Parathyroid adenoma (tissue), 2 donors: ENCODE results near the gene TBC1D22B.

Experiments used
- H2AFZ ChIP-seq: fragments of 300-600 bp; sonication (generic); one replicate; pipeline ENCODE4 v1.7.0; 2017; ENCODE audit warnings: antibody characterized with exemption, mild to moderate bottlenecking
- H3K27ac ChIP-seq: fragments of 300-600 bp; sonication (generic); one replicate; pipeline ENCODE4 v1.7.0; 2017
- H3K27me3 ChIP-seq: fragments of 300-600 bp; sonication (generic); one replicate; pipeline ENCODE4 v1.7.0; 2017; ENCODE audit warnings: low read length; ENCODE audit not compliant: control insufficient read depth, insufficient read depth
- H3K36me3 ChIP-seq: fragments of 300-600 bp; sonication (generic); one replicate; pipeline ENCODE4 v1.7.0; 2017; ENCODE audit warnings: low read length; ENCODE audit not compliant: control insufficient read depth, insufficient read depth
- H3K4me1 ChIP-seq: fragments of 300-600 bp; sonication (generic); one replicate; pipeline ENCODE4 v1.7.0; 2017; ENCODE audit warnings: control low read depth
- H3K4me2 ChIP-seq: fragments of 300-600 bp; sonication (generic); one replicate; pipeline ENCODE4 v1.7.0; 2017; ENCODE audit warnings: low read length
- H3K4me3 ChIP-seq: fragments of 300-600 bp; sonication (generic); one replicate; pipeline ENCODE4 v1.7.0; 2017; ENCODE audit warnings: low read depth, low read length
- H3K79me2 ChIP-seq: fragments of 300-600 bp; sonication (generic); one replicate; pipeline ENCODE4 v1.7.0; 2017; ENCODE audit warnings: control low read depth
- H3K9ac ChIP-seq: fragments of 300-600 bp; sonication (generic); one replicate; pipeline ENCODE4 v1.7.0; 2017; ENCODE audit warnings: mild to moderate bottlenecking
- H3K9me3 ChIP-seq: fragments of 300-600 bp; sonication (generic); one replicate; pipeline ENCODE4 v1.7.0; 2017; ENCODE audit warnings: low read length; ENCODE audit not compliant: control insufficient read depth
- TF ChIP-seq, protein P1 (sequence below): fragments of 300-600 bp; sonication (generic); IDR thresholded peaks from one replicate; pipeline ENCODE4 v1.7.0; 2017; ENCODE audit warnings: antibody characterized with exemption, mild to moderate bottlenecking
- donor health status: primary hyperparathyroidism.

TBC1D22B gene

DNA sequence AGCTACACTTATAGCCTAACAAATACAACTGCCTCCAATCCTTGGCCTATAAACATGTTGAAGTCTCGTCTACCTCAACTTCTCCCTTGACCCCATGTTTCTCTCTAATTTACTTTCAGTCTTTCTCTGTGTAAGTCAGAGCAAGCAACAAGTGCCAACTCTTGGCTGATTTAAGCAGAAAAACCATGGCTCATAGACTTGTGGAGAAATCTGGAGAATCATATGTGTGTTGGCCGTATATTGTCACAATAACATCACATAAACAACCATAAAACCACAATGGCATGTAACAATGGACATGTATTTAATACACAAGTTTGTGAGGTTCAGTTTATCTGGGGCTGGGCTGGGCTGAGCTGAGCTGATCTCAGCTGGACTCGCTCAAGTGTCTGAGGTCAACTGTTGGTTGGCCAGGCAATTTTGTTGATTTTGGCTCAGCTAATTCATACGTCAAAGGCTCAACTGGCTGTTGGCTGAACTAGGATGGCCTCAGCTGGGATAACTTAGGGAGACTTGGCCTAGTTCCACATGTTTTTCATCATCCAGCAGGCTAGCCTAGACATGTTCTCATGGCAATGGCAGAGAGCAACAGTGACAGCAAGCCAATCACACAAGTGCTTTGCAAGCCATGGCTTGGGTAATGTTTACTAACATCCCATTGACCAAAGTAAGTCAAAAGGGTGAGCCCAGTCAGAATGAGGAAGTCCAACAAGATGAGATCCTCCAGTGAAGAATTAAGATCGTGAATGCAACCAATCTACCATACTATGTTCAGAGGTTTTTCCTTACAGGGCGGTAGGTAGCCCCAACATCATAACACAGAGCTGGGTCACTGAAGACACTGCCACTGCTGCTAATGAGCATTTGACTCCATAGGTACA lies 12.9 kb upstream of the TBC1D22B start:
- Histone ChIP-seq H3K4me3 (no peak overlapping the region), H3K79me2 (no peaks in the 10 kb centered on the region), H3K36me3 (no peaks in the 10 kb centered on the region), H3K4me1 (peaks cover 9% of the 10 kb centered on the region), H3K27me3 (no peaks in the 10 kb centered on the region), H3K9me3 (no peaks in the 10 kb centered on the region), H3K4me2 (no peak overlapping the region), H3K27ac (peak overlapping the region; percentile 43), H2AFZ (peak overlapping the region; percentile 21), H3K9ac (no peak overlapping the region)
- TF ChIP-seq, protein P1, sequence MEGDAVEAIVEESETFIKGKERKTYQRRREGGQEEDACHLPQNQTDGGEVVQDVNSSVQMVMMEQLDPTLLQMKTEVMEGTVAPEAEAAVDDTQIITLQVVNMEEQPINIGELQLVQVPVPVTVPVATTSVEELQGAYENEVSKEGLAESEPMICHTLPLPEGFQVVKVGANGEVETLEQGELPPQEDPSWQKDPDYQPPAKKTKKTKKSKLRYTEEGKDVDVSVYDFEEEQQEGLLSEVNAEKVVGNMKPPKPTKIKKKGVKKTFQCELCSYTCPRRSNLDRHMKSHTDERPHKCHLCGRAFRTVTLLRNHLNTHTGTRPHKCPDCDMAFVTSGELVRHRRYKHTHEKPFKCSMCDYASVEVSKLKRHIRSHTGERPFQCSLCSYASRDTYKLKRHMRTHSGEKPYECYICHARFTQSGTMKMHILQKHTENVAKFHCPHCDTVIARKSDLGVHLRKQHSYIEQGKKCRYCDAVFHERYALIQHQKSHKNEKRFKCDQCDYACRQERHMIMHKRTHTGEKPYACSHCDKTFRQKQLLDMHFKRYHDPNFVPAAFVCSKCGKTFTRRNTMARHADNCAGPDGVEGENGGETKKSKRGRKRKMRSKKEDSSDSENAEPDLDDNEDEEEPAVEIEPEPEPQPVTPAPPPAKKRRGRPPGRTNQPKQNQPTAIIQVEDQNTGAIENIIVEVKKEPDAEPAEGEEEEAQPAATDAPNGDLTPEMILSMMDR = no peak

DNA sequence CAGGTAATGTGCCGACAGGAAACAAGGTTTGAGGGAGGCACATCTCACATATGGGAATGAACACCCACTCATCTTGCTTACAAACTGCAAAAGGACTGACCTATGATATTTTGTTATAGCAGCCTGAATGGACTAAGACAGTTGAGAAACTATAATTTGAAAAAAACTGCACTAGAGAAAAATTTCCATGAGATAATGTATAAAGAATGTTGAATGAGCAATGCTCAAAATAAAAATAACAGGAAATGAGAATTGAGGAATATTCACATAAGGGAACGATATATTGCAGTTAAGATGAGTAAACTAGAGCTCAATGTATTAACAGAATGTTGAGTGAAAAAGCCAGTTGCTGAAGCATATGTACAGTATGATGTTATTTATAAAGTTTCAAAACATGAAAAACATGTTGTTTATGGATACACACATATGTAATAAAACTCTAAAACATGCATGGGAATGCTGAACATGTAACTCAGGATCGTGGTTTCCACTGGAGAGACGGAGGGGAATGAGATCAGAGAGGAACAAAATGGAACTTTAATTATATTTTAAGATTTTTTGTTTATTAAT lies 6.3 kb upstream of the TBC1D22B start:
- no peaks in the 10 kb centered on the region for H3K9me3 ChIP-seq
- no peaks in the 10 kb centered on the region for H3K36me3 ChIP-seq
- H3K4me3 ChIP-seq = no peak overlapping the region
- TF ChIP-seq, protein P1 = no peak
- no peak overlapping the region for H2AFZ ChIP-seq
- no peaks in the 10 kb centered on the region for H3K79me2 ChIP-seq
- H3K27ac ChIP-seq = no peak overlapping the region
- H3K4me1 ChIP-seq = no peaks in the 10 kb centered on the region
- no peak overlapping the region for H3K4me2 ChIP-seq
- no peak overlapping the region for H3K9ac ChIP-seq
- no peaks in the 10 kb centered on the region for H3K27me3 ChIP-seq

DNA sequence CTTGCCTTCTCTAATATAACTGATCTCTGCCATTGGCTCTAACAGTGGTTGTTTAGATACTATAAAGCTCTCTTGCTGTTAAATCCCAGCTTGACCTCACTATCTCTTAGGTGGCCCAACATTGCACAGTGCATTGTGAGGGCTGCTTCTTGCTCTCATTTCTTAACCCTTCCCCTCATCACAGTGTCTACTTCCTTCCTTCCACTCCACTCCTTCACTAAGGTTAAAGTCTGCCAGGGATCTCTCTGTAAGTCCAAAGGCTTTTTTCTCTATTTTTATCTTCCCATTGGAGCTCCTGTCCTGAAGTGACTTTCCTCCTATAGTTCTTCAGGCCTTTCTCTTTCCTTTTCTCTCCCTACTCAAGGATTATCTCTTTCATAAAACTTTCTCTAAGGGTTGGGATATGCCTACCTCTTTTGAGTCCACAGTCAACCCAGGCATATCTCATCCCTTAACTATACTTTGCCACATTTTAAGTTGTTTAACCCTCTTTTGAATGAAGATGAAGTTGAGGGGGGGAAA lies 4.0 kb upstream of the TBC1D22B start:
- no peak overlapping the region for H3K4me2 ChIP-seq
- H3K4me1 ChIP-seq = peaks cover 3% of the 10 kb centered on the region
- H3K36me3 ChIP-seq = no peaks in the 10 kb centered on the region
- no peaks in the 10 kb centered on the region for H3K9me3 ChIP-seq
- peaks cover 14% of the 10 kb centered on the region for H3K79me2 ChIP-seq
- TF ChIP-seq, protein P1 = no peak
- H3K27ac ChIP-seq = no peak overlapping the region
- no peak overlapping the region for H3K9ac ChIP-seq
- no peak overlapping the region for H2AFZ ChIP-seq
- no peaks in the 10 kb centered on the region for H3K27me3 ChIP-seq
- no peak overlapping the region for H3K4me3 ChIP-seq

DNA sequence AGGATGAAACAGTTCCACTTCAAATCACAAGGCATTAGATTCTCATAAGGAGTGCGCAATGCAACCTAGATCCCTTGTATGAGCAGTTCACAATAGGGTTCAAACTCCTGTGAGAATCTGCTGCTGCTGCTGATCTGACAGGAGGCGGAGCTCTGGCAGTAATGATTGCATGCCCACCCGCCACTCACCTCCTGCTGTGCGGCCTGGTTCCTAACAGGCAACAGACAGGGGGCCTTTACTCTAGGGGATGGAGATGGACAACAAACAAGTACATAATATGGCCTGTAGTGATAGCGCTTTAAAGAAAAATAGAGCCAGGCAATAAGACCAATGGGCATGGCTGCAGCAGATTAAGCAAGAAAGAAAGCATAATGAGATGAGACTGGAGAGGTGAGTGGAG lies 2.7 kb upstream of the TBC1D22B start:
- H2AFZ ChIP-seq = no peak overlapping the region
- TF ChIP-seq, protein P1 = no peak
- H3K36me3 ChIP-seq = no peaks in the 10 kb centered on the region
- no peaks in the 10 kb centered on the region for H3K9me3 ChIP-seq
- no peak overlapping the region for H3K4me3 ChIP-seq
- H3K27ac ChIP-seq = no peak overlapping the region
- no peak overlapping the region for H3K9ac ChIP-seq
- no peak overlapping the region for H3K4me2 ChIP-seq
- peaks cover 20% of the 10 kb centered on the region for H3K79me2 ChIP-seq
- no peaks in the 10 kb centered on the region for H3K27me3 ChIP-seq
- H3K4me1 ChIP-seq = peaks cover 3% of the 10 kb centered on the region
